Kidney (tissue), 14 donors: ENCODE results near the gene MAF. TPM values are rescaled to one million over a fixed set of nuclear protein-coding genes. Genes with fewer than 3 reads are reported as not detected.

Experiments
- DNase-seq, 5 donors: peaks; one replicate each; pipeline ENCODE4 v3.0.0-alpha.2; 2013 to 2020
- FAIRE-seq: peaks from 2 replicates; lab custom pipeline; 2012; peaks lifted over from hg19 to GRCh38; lab: Jason Lieb, UNC
- H3K27ac ChIP-seq, 2 donors: one replicate each; pipeline ENCODE4 v1.7.0; 2013; ENCODE audit warnings: low read depth in 2 of 2, low read length in 2 of 2, inconsistent platforms in 1 of 2
- H3K27me3 ChIP-seq: one replicate; pipeline ENCODE4 v1.7.1; 2013; ENCODE audit warnings: low read length, inconsistent platforms; ENCODE audit not compliant: control insufficient read depth, insufficient read depth
- H3K36me3 ChIP-seq, 3 donors: one replicate each; pipeline versions ENCODE4 v1.7.0 to v1.7.1; 2013; ENCODE audit warnings: low read length in 3 of 3, control low read depth in 1 of 3, inconsistent platforms in 1 of 3; ENCODE audit not compliant: insufficient read depth in 3 of 3, control insufficient read depth in 2 of 3
- H3K4me1 ChIP-seq, 3 donors: one replicate each; pipeline versions ENCODE4 v1.7.0 to v1.7.1; 2013; ENCODE audit warnings: low read length in 3 of 3, inconsistent platforms in 1 of 3, low read depth in 1 of 3; ENCODE audit not compliant: control insufficient read depth in 2 of 3, insufficient read depth in 2 of 3
- H3K4me3 ChIP-seq, 3 donors: one replicate each; pipeline versions ENCODE4 v1.7.0 to v1.8.1; 2013; ENCODE audit warnings: low read length in 3 of 3, control low read depth in 1 of 3, inconsistent platforms in 1 of 3
- H3K9ac ChIP-seq, 3 donors: one replicate each; pipeline versions ENCODE4 v1.7.0 to v1.7.1; 2013; ENCODE audit warnings: low read length in 3 of 3, control low read depth in 1 of 3, inconsistent platforms in 1 of 3
- H3K9me3 ChIP-seq, 3 donors: one replicate each; pipeline versions ENCODE4 v1.7.0 to v1.7.1; 2013; ENCODE audit warnings: low read length in 3 of 3, control low read depth in 1 of 3, inconsistent platforms in 1 of 3; ENCODE audit not compliant: control insufficient read depth in 2 of 3, insufficient read depth in 1 of 3
- CTCF ChIP-seq: IDR thresholded peaks from 3 replicates; pipeline ENCODE4 v1.5.1; 2012; ENCODE audit warnings: mild to moderate bottlenecking, moderate library complexity, borderline replicate concordance; ENCODE audit not compliant: insufficient read depth; ENCODE audit errors: extremely low read depth
- intact Hi-C: fragments of 100-400 bp; cut with DNase I; formaldehyde crosslinking; loops from one replicate; pipeline ENCODE4 v1.11.1; 2022
- polyA plus RNA-seq: library from polyadenylated mRNA; stranded (reverse); fragments of 350-450 nt; fragmentation: Illumina TruSeq; extraction: RNeasy Lipid Tissue Mini Kit (QIAGEN cat#74804); gene quantifications from one replicate; pipeline ENCODE4 v1.2.3, GENCODE V29; 2014; ENCODE audit warnings: low read depth, low replicate concordance; ENCODE audit not compliant: insufficient read depth
- total RNA-seq: library from RNA; stranded (reverse); fragmentation: NEBNext Ultra II Directional; extraction: Animal tissue kit (Norgen Biotek cat#: 25700); gene quantifications from one replicate; pipeline ENCODE4 v1.2.1, GENCODE V29; 2021
- donor health status: control.
- donor health status: control.
- donor health status: control.
- donor health status: control.
- donor health status: control.
- donor health status: DM: yes; HTN: yes; CAD: no.
- donor health status: Normal renal cell carcinoma (clear cell type).

The MAF gene
- total and polyA plus RNA-seq, 2 donors from 2014 or later: 47.1 to 70.1 TPM

DNA sequence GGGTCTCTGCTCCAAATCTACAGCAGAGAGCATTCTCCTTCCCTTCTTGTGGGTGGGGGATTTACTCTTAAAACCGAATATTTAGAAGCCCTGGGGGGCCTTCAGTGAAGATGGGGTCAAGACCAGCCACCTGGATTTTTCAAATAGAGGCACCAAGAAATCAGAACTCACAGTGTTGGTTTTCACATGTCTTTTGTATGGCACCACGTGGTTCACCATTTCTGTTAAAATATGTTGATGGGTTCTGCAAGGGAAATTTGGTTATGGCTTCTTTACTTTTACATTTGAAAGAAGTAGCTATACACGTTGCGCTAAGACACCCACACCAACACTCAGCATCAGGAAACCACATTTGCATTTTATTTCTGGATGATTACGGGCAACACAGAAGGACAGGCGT is 17.7 kb downstream of the MAF start:
- FAIRE-seq (no peak), DNase-seq (no peak)
- Histone ChIP-seq H3K9me3 (no peaks in the 10 kb centered on the region), H3K27ac (no peak overlapping the region), H3K9ac (no peak overlapping the region), H3K36me3 (no peaks in the 10 kb centered on the region), H3K4me1 (no peaks in the 10 kb centered on the region), H3K27me3 (no peaks in the 10 kb centered on the region), H3K4me3 (no peak overlapping the region)
- no peak for TF ChIP-seq CTCF
- intact Hi-C loops: no loop called here

DNA sequence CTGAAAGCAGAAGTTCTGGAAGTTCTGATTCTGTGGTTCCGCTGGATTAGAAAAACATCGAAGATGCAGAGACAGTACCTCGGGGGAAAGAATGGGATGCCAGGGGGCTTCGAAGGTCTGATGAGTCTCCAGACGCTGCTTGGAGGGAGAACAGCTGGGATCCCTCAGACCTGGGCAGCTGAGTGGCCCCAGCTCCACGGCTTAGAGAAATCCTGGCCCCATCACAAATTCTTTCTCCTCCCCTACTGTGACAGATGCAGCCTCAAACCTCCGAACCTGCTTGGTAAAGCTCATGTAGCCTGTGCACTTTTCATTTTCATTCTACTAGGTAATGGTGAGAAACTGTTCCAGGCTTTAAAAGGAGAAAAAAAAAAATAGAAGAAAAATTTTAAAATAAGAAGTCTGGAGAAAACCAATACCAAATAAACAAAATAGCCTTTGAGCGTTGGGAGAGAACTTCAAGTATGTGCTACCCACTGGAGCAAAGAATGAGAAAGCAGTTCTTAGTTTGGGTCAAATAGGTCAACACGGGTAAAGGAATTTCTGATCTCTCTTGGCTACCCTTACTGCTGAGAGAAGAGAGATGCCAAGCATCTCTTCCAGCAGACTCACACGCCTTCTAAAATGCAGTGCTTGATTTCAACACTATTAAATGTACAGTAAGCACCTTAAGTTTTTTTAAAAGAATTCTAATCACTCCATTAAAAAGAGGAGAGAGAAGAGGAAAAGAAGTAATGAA is 19.9 kb downstream of the MAF start:
- FAIRE-seq (no peak), DNase-seq (peak in 4 of 5 donors; percentile 49 to 60 (median 54))

DNA sequence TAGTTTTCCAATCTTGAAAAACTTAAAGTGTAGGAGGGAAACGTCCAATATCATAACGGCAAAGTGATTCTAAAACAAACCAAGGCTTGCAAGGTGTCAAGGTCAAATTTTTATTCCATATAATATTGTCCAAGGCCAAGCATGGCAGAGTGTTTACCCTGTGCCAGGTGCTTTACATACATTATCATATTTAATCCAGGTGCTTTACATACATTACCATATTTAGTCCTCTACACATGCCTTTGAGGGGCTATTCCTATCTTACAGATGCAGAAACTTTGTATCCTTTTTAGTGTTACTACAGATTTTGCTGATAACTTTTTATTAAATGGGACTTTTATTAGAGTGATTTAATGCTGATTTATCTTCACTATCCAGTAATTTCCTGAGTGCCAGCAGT is 23.9 kb downstream of the MAF start:
- no peaks in the 10 kb centered on the region for H3K4me1 ChIP-seq
- intact Hi-C loops: no loop called here
- H3K27me3 ChIP-seq: no peaks in the 10 kb centered on the region
- FAIRE-seq: no peak
- no peak for DNase-seq
- no peak overlapping the region for H3K4me3 ChIP-seq
- no peak for TF ChIP-seq CTCF
- no peak overlapping the region for H3K27ac ChIP-seq
- H3K36me3 ChIP-seq: no peaks in the 10 kb centered on the region
- H3K9me3 ChIP-seq: no peaks in the 10 kb centered on the region
- H3K9ac ChIP-seq: no peak overlapping the region

More for the DNA sequence above, 19.9 kb downstream of the MAF start:
- Histone ChIP-seq H3K9ac (no peak overlapping the region), H3K9me3 (no peaks in the 10 kb centered on the region), H3K27ac (no peak overlapping the region), H3K27me3 (no peaks in the 10 kb centered on the region), H3K4me3 (no peak overlapping the region), H3K4me1 (no peaks in the 10 kb centered on the region), H3K36me3 (no peaks in the 10 kb centered on the region)
- TF ChIP-seq CTCF: no peak
- intact Hi-C loops: no loop called here
